HG02610 (cell line): ENCODE data around the gene MRAP.

ENCODE experiments used
- ATAC-seq: cut with Tn5 transposase; IDR thresholded peaks from one replicate; pipeline ENCODE4 v1.9.1; 2021; ENCODE audit warnings: mild to moderate bottlenecking, moderate library complexity; ENCODE audit not compliant: unreplicated experiment

The MRAP gene

DNA sequence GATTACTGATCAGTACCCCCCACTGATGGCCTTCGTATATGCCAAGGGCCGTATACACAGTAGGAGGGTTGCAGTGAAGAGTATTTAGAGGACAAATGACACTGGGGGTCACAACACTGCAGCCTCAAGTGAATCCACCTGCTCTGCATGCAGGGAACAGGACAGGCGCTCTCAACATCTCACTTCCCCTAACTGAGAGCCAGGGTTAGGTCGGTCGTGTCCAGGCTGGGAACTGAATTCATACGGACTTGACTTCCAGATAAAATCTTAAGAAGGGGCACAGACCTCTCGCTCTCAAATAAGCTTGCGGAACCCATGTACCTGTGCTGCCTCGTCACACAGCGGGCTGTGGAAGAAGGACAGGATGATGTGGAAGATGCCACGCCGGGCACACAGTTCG lies 22.8 kb downstream of the MRAP start:
- ATAC-seq = no peak

DNA sequence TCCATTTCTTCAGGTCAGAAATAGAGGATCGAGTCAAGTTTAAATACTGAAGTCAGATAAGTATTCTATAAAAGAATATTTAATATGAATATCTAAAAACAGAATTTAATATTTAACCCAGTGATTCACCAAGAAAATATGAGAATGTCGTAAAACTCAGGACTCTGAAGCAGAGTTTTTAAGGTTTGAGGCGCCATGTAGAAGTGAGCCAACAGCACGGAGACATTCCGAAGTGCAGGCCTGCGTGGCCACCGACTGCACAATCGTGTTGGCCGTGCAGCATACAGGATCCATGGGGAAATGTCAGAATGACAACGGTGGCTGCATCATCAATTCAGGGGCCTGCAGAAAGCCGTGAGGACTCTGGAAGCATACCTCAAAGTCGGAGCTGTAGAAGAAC lies 23.4 kb downstream of the MRAP start:
- no peak for ATAC-seq

DNA sequence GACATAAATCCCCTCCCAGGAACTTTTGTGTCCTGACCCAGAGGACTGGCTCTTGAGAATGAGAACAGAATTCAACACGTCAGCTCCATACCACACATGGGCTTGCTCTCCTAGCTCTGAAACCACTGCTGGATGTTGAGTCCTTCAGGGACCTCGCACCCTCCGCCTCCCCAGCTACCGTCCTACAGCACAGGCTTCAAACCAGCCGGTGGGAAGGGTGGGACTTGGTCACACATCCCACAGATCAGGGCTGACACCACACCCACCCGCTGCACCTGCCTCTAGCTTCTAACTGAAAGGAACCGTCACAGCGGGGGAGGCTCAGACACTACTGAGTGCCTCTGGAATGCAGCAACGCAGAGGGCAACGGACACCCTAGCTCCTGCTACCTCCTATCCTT lies 24.0 kb downstream of the MRAP start:
- ATAC-seq = no peak

DNA sequence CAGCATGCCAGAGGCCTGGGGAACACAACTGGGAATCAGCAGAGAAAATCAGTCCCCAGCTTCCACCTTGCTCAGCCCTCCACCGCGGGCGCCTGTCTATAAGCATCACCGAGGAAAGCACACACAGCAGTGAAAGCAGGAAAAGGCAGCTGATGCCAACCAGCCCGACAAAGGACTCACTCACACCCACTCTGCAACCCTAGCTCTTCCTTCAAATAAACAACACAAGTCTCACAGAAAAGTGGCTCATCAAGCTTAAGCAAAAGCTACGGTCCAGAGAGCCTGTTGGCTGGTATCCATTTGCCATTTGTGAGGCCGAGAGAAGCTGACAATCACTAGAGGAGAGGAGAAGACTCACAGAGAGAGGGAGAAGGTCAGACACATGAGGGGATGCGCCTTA lies 27.1 kb downstream of the MRAP start:
- no peak for ATAC-seq

DNA sequence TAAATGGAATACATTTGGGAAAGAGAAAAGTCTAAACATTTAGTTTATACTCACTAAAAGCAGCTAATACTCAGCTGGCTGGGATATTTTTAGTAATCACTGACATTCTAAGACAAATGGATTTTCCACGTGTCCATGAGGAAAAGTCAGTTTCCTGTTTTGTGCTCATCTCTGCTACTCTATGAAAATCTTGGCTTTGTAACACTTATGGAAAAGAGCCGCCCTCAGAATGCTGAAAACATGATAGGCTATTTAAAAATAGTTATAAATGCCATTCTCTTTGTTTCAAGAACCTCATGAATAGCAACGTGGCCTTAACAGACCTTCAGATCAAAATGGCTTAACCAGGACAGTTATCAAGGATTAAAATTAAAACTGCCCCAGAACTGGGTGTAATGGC lies 29.9 kb downstream of the MRAP start:
- no peak for ATAC-seq

DNA sequence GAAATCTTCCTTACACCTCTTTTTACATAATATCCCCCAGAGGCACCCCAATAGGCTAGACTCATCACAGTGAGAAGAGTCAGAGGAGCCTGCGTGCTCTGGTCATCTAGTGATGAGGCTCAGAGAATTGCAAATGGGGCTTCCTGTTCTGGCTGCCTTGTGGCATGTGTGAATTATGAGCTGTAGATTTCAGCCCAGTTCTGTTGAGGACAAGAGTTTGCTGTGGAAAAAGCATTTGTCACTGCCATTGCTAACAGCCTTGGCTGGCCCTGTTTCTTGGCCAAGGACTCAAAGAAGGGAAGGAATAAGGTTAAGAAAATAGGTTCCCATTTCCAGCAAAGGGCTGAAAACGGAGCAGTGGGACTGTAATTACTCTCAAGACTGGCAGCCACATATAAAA lies 30.7 kb downstream of the MRAP start:
- no peak for ATAC-seq

DNA sequence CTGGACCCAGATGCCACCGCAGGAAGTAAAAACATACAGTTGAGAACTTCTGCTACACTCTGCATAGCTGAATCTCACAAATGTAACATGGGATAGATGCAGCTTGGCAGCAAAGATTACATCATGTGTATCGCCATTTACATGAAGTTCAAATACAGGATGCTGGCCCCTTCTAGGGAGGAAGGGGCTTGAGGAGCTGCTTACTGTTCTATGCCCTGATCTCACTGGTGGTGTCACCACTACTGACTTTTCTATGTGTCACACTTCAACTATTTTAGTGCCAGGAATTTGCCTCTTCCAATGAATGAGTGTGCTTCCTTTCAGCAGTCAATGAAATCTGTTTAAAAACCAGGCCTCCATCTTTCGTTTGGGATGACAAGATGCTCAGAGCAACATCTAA lies 31.1 kb downstream of the MRAP start:
- ATAC-seq = no peak

DNA sequence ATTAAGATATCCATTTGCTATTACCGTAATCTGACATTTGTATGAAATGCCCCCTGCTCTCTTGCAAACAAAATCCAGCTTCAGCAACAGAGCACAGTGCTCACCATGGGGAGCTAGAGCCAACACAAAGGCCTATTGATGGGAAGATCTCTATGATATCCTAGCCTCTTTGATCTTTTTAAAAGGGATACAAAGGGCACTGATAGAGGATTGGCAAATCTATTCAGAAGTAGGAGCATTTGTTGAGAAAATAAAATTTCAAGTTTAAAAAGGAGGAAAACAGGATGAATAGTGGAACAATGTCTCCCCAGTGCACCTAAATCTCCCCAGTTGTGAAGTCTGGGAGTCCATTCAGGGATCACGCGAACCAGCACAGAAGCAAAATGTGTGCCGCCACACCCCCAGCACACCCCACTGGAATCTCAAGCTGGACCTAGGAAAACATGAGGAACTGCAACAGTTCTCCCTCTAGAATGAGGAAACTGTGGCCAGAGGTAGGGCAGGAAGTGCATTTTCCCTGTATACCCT lies 32.2 kb downstream of the MRAP start:
- no peak for ATAC-seq

DNA sequence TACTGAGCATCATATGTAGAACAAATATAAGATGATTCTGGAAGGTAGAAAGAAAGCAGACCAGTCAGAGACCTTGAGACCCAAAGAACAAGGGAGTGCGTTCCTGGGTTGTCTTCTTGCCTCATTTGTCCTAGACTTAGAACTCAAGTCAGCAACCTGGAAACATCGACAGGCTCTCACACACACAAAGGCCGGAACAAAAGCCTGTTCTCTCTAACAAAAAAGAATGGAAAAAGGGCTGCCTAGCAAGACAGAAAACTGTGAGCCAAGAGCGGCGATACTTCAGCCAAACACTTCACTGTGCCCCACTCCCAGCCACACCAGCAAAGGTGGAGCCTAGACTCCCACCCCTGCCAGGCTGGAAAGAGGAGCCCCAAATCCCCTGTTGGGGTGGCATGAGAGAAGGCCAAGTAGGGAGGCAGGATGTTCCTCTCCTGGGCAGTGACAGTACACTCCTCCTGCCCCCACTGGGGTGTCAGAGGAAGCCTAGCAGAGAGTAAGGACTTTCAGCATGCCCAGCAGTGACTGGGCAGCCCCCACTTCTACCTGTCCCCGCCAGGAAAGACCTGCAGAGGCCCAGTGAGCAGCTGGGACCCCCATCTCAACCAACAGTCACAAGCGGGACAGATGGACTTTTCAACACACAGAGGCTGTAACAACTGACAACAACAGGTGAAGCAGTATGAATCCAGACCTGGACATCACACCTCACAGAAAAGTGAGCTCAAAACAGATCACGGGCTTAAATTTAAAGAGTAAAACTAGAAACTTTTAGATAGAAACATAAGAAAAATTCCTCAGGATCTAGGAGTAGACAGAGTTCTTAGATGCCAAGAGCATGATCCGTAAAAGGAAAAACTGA lies 33.0 kb downstream of the MRAP start:
- no peak for ATAC-seq

DNA sequence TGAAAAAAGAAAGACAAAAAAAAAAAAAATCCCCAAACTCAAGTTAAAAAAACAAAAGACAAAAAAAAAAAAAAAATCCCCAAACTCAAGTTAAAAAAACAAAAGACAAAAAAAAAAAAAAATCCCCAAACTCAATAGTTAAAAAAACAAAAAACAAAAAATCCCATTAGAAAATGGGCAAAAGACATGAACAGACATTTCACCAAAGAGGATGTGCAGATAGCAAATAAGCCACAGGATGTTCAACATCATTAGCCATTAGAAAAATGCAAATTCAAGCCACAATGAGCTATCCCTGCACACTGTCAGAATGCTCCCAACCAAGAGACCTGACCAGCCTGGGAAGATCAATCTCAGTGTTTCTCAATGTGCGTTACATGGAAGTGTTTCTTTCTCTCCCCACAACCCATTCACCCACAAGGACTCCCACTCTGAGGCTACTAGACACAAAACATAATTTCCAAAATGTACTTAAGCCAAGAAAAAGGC lies 33.9 kb downstream of the MRAP start:
- ATAC-seq = no peak

DNA sequence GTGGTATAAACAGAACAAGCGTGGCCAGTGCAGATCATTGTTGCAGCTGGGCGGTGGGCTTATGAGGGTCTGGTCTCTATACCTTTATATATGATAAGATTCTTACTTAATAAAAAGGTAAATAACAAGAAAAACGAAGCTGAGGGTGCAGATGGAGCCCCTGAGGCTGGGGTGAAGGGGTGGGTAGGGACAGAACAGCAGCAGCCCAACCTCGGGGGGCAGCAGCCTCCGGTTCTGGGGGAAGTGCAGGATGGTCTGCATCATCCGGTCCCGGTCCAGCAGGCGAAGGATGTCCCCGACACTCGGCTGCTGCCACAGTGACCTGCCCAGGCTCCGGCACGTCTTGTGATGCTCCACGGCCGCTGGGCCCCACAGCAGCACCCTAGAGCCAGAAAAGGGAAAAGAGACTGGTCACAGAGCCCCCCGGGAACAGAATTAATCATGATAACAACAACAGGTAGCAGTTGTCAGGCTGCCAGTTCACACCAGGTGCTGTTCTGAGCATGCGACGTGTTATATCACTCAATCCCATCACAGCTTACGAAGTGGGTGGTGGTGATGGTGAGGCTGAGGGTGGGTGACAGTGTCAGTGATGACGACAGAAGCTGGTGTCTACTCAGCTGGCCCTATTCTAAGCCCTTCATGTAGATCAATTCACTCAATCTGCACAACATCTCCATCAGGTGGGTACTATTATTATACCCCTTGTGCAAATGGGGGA lies 35.5 kb downstream of the MRAP start:
- no peak for ATAC-seq

DNA sequence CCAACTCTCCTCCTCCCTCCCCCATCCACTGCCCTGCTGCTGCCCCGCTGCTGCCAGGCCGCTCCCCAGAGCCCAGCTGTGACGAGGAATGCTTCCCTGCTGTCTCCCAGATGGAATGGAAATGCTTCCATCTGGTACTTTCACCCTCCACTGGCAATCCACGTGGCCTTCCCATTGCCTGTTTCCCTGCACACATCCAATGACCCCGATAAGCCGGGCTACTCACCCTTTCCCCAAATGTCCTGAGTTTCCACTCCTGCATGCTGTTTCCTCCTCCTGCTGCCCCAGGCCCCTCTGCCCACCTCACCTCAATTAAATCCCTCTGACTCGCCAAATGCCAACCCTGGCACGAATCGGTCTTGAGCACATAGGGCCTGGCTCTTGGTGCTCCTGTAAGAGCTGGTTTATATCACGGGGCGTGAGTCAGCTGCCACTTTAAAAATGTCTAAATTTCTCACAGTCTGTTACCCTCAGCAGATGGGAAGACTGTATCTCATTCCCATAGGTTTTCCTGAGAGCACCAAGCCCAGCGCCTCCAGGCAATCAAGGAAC lies 36.4 kb downstream of the MRAP start:
- ATAC-seq = no peak

DNA sequence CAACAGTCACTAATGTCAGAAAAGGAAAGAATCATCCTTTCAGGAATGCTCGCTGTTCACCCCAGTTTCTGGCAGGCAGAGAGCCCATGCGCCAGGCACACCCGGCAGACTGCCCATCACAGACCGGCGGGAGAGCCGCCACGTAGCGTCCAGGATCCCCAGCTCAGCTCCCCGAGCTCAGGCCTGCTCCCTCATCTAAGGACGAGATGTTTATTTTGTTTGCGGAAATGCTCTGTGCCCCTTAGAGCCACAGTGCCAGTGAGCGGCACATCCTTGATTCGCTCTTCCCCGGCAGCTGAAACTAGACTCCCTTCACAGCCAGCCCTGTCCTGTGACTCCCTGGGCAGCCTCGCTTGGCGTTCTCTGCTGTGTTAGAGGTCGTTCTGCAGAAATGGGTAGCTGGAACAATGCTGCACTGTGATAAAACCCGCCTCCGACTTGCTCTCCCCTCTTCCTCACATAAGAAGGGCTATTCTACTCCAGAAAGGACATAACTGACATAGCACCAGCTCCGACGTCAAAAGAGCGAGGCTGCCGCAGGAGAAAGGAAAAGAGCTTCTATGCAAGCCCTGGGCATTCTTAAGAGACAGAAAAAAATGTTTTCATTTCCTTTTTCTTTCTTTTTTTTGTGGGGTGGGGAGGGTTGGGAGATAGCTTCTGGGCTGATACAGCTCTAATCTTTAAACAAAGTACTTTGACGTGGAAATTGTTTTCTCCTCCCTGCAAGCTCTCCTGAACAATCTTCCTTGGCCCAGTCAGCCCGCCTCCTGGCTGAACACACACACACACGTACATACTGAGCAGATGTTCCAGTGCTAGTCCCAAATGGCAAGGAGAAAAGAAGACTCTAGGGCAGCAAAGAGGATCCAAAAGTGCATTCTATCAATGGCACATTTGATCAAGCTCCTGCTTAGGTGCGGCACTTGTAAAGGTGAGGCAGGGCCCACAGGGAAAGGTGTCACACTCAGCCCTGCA lies 37.2 kb downstream of the MRAP start:
- no peak for ATAC-seq

DNA sequence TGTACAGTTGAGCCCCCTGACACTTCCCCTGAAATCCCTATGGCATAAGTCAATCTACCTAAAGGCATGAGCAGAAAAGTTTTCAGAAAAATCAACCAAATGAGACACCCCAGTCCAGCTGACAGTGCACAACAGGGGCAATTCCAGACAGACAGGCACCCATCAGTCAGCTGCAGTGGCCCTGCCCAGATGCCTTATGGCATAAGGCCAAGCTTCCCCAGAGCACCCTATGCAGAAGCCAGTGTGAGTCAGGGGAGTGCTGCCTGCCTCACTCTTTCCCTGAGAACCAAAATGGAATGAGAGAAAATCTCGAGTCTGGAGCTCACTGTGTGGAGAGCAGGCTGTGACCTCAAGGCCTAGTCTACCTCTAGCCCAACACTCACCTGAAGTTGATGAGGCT lies 38.1 kb downstream of the MRAP start:
- ATAC-seq = no peak

DNA sequence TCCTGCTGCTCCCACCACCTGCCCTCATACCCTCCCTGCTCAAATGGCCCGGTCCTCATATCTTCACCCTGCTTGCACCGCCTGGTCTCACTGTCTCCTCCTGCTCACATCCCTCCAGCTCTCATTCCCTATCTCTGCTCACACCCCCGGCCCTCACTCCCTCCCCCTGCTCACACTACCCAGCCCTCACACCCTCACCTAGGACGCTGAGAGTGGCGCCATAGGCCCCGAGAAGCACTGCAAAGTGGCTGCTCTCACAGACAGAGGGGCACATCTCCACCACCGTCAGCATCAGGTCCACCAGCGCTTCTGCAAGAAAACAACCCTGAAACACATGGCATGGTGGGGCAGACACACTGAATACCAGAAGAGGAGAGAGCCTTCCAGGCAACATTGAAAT lies 38.6 kb downstream of the MRAP start:
- ATAC-seq = no peak

DNA sequence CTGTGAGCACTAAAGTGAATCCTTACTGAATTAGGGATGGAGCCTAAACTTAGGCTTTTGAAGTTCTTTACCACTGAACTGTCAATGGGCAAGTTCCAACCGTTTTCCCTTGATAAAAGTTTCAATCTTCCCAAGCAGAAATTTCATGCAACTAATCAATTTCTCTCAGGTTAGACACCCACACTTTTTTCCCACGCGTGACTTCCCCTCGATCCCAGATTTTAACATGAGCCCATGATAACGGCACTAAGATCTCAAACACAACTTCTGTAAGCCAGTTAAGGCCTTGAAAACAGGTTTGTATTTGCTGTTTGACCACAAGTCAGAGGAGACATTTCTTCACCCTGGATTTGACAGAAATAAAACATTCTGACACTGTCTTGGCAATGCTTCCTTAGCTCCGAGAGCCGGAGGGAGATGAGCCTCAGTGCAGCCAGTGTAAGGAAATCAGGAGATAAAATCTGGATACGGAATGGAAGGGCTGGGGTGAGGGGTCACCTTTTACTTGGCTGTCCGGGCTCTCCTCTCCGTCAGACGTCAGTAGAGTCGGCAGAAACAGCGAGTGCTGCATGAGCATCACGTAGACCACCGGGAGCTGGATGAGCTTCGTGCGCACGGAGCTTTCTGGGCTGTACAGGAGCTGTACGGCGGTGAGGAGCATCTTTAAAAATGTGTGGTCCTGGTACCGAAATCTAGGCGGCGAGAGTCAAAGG lies 39.7 kb downstream of the MRAP start:
- no peak for ATAC-seq

DNA sequence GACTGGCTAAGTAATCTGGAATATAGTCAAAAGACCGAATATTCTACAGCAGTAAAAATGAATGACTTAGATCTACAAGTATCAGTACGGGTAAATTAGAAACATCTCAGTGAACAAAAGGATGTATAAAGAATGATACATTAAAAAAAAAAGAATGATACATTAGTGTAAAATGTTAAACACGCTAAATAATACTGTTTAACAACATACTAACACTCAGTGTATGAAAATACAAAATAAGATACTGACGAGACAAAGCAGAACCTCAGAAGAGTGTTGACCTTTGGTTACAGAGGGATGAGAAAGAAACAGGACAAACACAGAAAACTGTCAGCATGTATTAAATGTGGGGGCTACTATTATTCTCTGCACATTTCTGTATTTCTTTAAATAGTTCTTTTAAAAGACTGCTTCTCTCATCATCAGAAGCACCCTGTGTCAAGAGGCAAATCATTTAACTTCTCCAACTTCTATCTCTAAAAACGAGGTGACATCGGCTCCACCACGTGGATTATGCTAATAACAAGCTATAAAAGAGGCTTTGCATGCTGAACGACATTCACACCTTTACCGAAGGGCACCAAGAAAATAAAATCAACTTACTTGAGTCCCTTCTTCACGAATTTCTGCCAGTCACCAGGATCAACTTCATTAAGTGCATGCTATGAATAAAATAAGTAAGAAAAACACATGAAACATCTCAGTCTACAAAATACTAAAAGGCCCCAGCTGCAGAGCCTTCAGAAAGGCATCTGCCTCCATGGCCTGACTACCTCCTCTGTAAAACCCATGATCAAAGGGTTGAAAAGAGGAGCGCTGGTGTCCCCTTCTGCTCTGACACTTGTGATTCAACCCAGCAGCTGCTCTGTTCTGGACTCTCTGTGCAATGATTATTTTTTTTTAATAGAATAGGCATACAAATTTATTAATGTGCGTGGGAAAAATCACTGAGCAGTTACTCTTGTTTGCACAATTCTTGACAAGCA lies 42.5 kb downstream of the MRAP start:
- ATAC-seq = no peak

DNA sequence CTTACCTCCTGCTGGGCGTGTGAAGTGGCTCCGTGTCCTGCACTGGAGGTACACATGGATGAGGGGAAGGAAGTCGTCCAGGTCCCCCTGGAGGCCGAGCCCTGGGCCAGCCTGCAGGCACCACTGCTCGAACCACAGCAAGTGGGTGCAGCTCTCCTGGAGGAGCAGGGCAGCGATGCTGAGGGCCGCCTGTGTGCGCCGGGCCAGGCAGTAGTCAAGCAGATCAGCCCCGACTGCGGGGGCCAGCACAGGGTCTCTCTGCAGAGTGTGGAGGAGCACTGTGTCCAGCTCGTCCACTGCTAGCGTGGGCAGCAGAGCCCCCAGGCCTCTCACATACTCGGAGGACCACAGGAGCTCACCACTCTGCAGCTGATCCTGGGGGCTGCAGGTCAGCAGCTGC lies 48.3 kb downstream of the MRAP start:
- no peak for ATAC-seq

DNA sequence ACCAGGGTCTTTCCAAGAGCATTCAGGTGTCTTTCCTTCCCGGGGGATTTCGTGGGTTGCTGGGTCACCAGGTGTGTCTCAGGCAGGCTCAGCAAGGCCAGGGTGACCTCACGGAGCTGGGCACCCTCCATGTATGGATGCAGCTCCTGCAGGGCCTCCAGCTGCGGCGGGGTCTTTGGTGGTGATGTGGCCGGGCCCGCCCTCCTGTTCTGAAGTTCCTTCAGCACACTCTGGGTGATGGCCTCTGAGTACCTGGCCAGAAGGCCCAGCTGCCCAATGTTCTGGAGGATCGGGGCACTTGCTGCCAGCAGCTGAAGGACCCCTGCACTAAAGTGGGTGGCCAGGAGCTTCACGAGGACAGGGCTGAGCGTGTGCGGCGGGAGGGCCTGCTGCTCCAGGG lies 48.7 kb downstream of the MRAP start:
- no peak for ATAC-seq
